Fibroblast of the aortic adventitia (primary cell): ENCODE measurements around the gene CYP2E1. TPM values are rescaled to one million over a fixed set of nuclear protein-coding genes. Genes with fewer than 3 reads are reported as not detected.
"Not testable (repeated sequence)": the region's sequence is repeated elsewhere in the genome, so short reads cannot be mapped to it uniquely, and the experiment has no call there.

Experiments
- DNase-seq: peaks from one replicate; pipeline ENCODE4 v3.0.0-alpha.2; 2010; ENCODE audit warnings: low read depth
- H3K4me3 ChIP-seq: 2 replicates; pipeline ENCODE4 v1.5.1; 2011; ENCODE audit warnings: low read depth, mild to moderate bottlenecking, control low read depth, low read length, moderate library complexity
- total RNA-seq: library from RNA; depleted of rRNA; stranded (reverse); fragments of >200 nt; gene quantifications from 2 replicates; pipeline ENCODE4 v1.2.3, GENCODE V29; 2012; ENCODE audit warnings: low replicate concordance
- TF ChIP-seq, protein P1 (sequence below): IDR thresholded peaks from 2 replicates; pipeline ENCODE4 v1.5.1; 2011; ENCODE audit warnings: mild to moderate bottlenecking, low read length, control low read depth, inconsistent platforms; ENCODE audit not compliant: insufficient read depth

CYP2E1 gene
- total RNA-seq, 1 donor = 0.36 TPM

DNA sequence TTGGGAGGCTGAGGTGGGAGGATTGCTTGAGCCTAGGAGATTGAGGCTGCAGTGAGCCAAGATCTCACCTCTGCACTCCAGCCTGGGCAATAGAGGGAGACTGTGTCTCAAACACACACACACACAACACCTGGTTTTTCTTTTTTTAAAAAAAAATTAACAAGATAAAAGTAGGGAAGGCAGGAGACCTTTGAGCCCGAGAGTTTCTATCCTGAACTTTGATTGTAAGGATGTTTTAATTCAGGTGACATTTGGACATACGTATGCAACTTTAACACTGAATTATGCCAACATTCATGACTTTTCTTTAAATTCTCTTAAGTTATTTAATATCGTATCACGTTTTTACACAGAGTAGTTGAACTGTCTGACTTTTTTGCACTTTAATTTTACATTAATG is 11.7 kb upstream of the CYP2E1 start:
- no peak overlapping the region for H3K4me3 ChIP-seq
- DNase-seq = no peak
- TF ChIP-seq, protein P1, sequence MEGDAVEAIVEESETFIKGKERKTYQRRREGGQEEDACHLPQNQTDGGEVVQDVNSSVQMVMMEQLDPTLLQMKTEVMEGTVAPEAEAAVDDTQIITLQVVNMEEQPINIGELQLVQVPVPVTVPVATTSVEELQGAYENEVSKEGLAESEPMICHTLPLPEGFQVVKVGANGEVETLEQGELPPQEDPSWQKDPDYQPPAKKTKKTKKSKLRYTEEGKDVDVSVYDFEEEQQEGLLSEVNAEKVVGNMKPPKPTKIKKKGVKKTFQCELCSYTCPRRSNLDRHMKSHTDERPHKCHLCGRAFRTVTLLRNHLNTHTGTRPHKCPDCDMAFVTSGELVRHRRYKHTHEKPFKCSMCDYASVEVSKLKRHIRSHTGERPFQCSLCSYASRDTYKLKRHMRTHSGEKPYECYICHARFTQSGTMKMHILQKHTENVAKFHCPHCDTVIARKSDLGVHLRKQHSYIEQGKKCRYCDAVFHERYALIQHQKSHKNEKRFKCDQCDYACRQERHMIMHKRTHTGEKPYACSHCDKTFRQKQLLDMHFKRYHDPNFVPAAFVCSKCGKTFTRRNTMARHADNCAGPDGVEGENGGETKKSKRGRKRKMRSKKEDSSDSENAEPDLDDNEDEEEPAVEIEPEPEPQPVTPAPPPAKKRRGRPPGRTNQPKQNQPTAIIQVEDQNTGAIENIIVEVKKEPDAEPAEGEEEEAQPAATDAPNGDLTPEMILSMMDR = no peak

DNA sequence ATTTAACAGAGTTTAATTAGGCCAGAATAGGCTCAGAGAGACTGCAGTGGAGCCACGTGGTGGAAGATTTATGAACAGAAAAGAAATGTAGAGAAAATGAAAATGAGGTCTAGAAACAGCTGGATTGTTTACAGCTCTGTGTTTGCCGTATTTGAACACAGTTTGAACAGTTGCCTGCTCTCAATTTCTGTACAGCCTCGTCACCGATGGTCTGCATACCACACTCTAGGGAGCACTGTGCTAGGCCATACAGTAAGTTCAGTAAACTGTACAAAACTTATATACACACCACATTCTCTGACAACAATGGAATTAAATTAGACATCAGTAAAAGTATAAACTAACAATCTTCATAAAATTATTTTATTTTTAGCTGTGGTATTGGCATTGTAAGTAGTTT is 11.1 kb upstream of the CYP2E1 start:
- no peak for DNase-seq
- TF ChIP-seq, protein P1 = no peak
- no peak overlapping the region for H3K4me3 ChIP-seq

DNA sequence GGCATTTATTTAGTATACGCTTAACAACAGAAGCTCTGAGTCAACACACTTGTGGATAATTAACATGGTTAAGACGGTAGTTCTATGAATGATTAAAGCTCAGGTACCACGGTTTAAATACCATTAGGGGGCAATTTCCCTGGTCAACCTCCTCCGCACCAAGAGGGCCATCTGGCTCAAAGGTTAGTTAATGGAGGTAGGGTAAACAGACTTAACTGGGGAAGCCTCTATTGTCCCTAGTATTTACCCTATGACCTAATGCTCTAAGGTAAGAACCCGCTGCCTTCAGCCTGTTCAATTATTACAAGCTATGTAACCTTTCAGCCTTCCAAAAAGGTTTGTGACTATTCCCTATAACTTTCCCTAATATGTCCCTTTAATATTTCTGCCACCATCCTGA is 8.6 kb upstream of the CYP2E1 start:
- DNase-seq, H3K4me3 ChIP-seq: not testable (repeated sequence)

DNA sequence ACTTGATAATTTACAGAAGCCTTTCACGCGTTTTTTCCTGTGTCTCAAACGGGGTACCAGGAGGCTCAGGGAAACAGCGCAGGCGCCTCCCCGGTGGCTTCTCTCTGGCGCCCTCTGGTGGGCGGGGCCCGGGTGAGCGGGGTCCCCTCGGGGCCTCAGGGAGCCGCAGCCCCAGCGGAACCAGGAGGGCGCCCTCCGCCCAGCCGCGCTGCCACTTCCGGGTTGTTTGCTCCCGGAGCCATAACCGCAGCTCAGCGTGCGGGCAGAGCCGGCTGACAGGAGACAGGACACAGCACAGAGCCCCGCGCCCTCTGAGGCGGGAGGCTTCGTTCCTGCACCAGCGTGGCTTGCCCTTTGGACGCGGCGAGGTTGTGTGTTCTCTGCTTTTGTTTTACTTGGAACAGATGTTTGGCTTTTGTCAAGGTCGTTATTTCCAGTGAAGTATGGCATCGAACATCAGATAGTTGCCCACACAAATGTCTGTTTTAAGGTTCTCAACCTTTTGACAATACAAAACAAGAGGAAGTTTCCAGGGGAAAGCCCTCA is 6.9 kb upstream of the CYP2E1 start:
- peak; percentile 41 for DNase-seq
- TF ChIP-seq, protein P1 = peak; percentile 76
- peak overlapping the region; percentile 59 for H3K4me3 ChIP-seq

DNA sequence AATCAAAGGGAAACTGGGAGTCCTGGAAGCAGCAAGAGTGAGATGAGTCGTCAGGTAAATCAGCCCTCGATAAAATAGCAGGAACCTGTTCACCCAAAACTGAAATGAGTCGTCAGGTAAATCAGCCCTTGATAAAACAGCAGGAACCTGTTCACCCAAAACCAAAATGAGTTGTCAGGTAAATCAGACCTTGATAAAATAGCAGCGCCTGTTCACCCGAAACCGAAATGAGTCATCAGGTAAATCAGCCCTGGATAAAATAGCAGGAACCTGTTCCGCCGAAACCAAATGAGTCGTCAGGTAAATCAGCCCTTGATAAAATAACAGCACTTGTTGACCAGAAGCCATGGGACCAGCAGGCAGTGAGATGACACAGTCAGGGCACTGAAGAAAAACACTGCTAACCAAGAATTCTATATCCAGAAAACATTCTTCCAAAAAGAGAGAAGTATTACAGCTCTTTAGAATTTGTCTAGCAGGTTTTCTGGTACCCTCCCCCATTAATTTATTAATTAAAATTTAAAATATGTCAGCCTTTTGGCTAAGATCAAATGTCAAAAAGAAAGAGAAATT is 3.4 kb upstream of the CYP2E1 start:
- TF ChIP-seq, protein P1 = no peak
- no peak overlapping the region for H3K4me3 ChIP-seq

DNA sequence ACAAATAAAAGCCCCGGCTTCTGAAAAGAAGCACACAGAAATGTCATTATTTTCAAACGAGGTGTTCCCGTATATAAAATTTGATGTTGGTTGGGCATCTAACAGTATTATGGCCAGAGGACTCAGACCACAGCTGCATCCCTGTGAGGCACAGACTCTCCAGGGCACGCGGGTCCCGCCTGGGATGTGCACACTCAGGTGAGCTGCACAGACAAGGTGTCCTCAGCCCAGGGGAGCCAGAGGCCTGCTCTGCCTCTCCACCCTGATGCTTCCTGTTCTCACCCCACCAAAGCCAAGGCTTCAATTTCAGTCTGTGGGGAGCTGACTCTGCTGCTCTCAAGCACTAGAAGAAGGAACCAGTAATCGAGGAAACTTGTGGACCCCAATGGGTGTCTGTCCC is 1.7 kb upstream of the CYP2E1 start:
- TF ChIP-seq, protein P1 = no peak
- no peak overlapping the region for H3K4me3 ChIP-seq
- DNase-seq = no peak

More for the DNA sequence above, 3.4 kb upstream of the CYP2E1 start:
- no peak for DNase-seq

DNA sequence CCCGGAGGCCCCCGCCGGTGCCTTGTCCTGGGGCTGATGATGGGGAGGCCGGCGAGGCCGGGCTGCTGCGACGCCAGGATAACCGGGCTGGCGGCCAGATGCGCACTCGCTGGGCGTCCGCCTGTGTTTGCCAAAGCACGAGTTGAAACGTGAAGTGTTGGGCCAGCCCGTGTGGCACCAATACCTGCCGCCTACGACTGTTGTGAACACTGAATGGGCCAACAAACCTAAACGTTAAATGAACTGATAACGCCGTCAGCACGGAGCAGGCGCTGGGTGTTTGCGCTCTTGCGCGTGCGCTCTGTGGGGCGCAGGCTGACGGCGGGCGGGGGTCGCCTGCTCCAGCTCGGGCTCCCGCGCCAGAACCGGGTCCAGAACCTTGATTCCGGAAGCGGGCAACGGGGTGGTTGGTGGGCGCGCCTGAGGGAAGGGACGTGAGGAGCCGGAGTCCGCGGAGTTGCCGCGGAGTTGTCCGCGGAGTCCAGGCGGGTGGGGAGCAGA is 658 bp downstream of the CYP2E1 start:
- no peak overlapping the region for H3K4me3 ChIP-seq
- no peak for DNase-seq
- TF ChIP-seq, protein P1 = no peak
